Neural cell (in vitro differentiated cells): ENCODE measurements around the gene GXYLT2. TPM values are rescaled to one million over a fixed set of nuclear protein-coding genes. Genes with fewer than 3 reads are reported as not detected.

Experiments
- H2AFZ ChIP-seq: fragments of 200-600, 300-800 bp; sonication (generic), shearing (Covaris generic); 2 replicates; pipeline ENCODE4 v1.6.0; 2014; ENCODE audit warnings: low read depth, mild to moderate bottlenecking, antibody characterized with exemption, low read length, moderate library complexity
- H3F3A ChIP-seq: fragments of 200-600 bp; shearing (Covaris generic); 2 replicates; pipeline ENCODE4 v1.6.1; 2016; ENCODE audit warnings: mild to moderate bottlenecking, moderate library complexity, mixed read lengths, antibody characterized with exemption, low read length; ENCODE audit not compliant: insufficient read depth, poor library complexity, severe bottlenecking
- H3K27ac ChIP-seq: fragments of 200-600, 300-800 bp; sonication (generic), shearing (Covaris generic); 2 replicates; pipeline ENCODE4 v1.5.1; 2014; ENCODE audit warnings: mild to moderate bottlenecking, low read length, moderate library complexity
- H3K27me3 ChIP-seq: fragments of 300-800, 200-600 bp; sonication (generic), shearing (Covaris generic); 2 replicates; pipeline ENCODE4 v1.6.0; 2014; ENCODE audit warnings: mild to moderate bottlenecking, low read depth, low read length, moderate library complexity; ENCODE audit not compliant: insufficient read depth
- H3K36me3 ChIP-seq: fragments of 300-800, 200-600 bp; sonication (generic), shearing (Covaris generic); 2 replicates; pipeline ENCODE4 v1.5.1; 2014; ENCODE audit warnings: mild to moderate bottlenecking, antibody characterized with exemption, low read length, moderate library complexity; ENCODE audit not compliant: insufficient read depth
- H3K4me2 ChIP-seq: fragments of 300-800, 200-600 bp; sonication (generic), shearing (Covaris generic); 2 replicates; pipeline ENCODE4 v1.6.0; 2014; ENCODE audit warnings: mild to moderate bottlenecking, low read length
- H3K4me3 ChIP-seq: fragments of 300-800, 200-600 bp; sonication (generic), shearing (Covaris generic); 2 replicates; pipeline ENCODE4 v1.5.1; 2014; ENCODE audit warnings: mild to moderate bottlenecking, low read length, moderate library complexity
- H3K79me2 ChIP-seq: fragments of 200-600 bp; shearing (Covaris generic); replicated peaks from 2 replicates; pipeline ENCODE4 v1.6.0; 2014; ENCODE audit warnings: mild to moderate bottlenecking, low read length, moderate library complexity; ENCODE audit not compliant: insufficient read depth
- H3K9ac ChIP-seq: fragments of 300-800, 200-600 bp; sonication (generic), shearing (Covaris generic); 2 replicates; pipeline ENCODE4 v1.6.1; 2016; ENCODE audit warnings: mild to moderate bottlenecking, low read length, mixed read lengths
- H3K9me2 ChIP-seq: fragments of 200-600 bp; shearing (Covaris generic); 2 replicates; pipeline ENCODE4 v1.6.1; 2016; ENCODE audit warnings: mild to moderate bottlenecking, low read length, mixed read lengths; ENCODE audit not compliant: insufficient read depth
- H3K9me3 ChIP-seq: fragments of 200-600, 300-800 bp; sonication (generic), shearing (Covaris generic); 2 replicates; pipeline ENCODE4 v1.6.1; 2016; ENCODE audit warnings: mild to moderate bottlenecking, mixed run types, low read length, moderate library complexity, mixed read lengths
- H4K20me1 ChIP-seq: fragments of 200-600 bp; shearing (Covaris generic); 2 replicates; pipeline ENCODE4 v1.6.1; 2016; ENCODE audit warnings: mild to moderate bottlenecking, mixed run types; ENCODE audit not compliant: insufficient read depth
- EP300 ChIP-seq: fragments of 450-650 bp; conservative IDR thresholded peaks from 2 replicates; pipeline ENCODE4 v1.6.1; 2014; ENCODE audit warnings: antibody characterized with exemption, mild to moderate bottlenecking, moderate library complexity; ENCODE audit not compliant: poor library complexity, severe bottlenecking
- EZH2 ChIP-seq: fragments of 200-600, 300-800 bp; shearing (Covaris generic), sonication (generic); IDR thresholded peaks from 2 replicates; pipeline ENCODE4 v1.6.1; 2014; ENCODE audit warnings: antibody characterized with exemption, low read length, borderline replicate concordance, mild to moderate bottlenecking; ENCODE audit not compliant: insufficient read depth, poor library complexity, severe bottlenecking
- MXI1 ChIP-seq: fragments of 450-650 bp; conservative IDR thresholded peaks from 2 replicates; pipeline ENCODE4 v1.6.1; 2014; ENCODE audit warnings: antibody characterized with exemption, mild to moderate bottlenecking; ENCODE audit not compliant: poor library complexity, severe bottlenecking
- POLR2AphosphoS5 ChIP-seq: IDR thresholded peaks from 2 replicates; pipeline ENCODE4 v1.6.1; 2012
- RAD21 ChIP-seq: fragments of 450-650 bp; conservative IDR thresholded peaks from 2 replicates; pipeline ENCODE4 v1.6.1; 2014; ENCODE audit warnings: antibody characterized with exemption, mild to moderate bottlenecking, moderate library complexity
- REST ChIP-seq: IDR thresholded peaks from 2 replicates; pipeline ENCODE4 v1.6.1; 2012; ENCODE audit warnings: borderline replicate concordance
- SMC3 ChIP-seq: fragments of 450-650 bp; conservative IDR thresholded peaks from 2 replicates; pipeline ENCODE4 v1.6.1; 2014; ENCODE audit warnings: antibody characterized with exemption, mild to moderate bottlenecking, moderate library complexity; ENCODE audit not compliant: poor library complexity
- TAF1 ChIP-seq: IDR thresholded peaks from 2 replicates; pipeline ENCODE4 v1.6.1; 2012; ENCODE audit warnings: low read depth
- polyA plus RNA-seq: library from polyadenylated mRNA; depleted of rRNA; stranded (reverse); fragments of >200 nt; gene quantifications from 2 replicates; pipeline ENCODE4 v1.2.3, GENCODE V29; 2014
- TF ChIP-seq, protein P1 (sequence below): fragments of 450-650 bp; IDR thresholded peaks from 2 replicates; pipeline ENCODE4 v1.5.1; 2014; ENCODE audit warnings: antibody characterized with exemption, mild to moderate bottlenecking, moderate library complexity; ENCODE audit not compliant: poor library complexity, severe bottlenecking

GXYLT2 gene
- polyA plus RNA-seq, 1 donor from 2014 or later: 0.48 TPM

- Histone ChIP-seq H3K9me2 (no peaks in the 10 kb centered on the region), H4K20me1 (no peaks in the 10 kb centered on the region), H3K27ac (no peak overlapping the region), H3K4me3 (no peak overlapping the region), H3K79me2 (no peaks in the 10 kb centered on the region), H3K4me2 (no peak overlapping the region), H3K9ac (no peak overlapping the region), H3K36me3 (no peaks in the 10 kb centered on the region), H3K27me3 (no peaks in the 10 kb centered on the region), H3K9me3 (no peaks in the 10 kb centered on the region), H3F3A (no peaks in the 10 kb centered on the region), H2AFZ (no peak overlapping the region)
- TF ChIP-seq MXI1 (no peak), EZH2 (no peak), POLR2AphosphoS5 (no peak), EP300 (no peak), REST (no peak), SMC3 (no peak), RAD21 (no peak), TAF1 (no peak)
- TF ChIP-seq, protein P1, sequence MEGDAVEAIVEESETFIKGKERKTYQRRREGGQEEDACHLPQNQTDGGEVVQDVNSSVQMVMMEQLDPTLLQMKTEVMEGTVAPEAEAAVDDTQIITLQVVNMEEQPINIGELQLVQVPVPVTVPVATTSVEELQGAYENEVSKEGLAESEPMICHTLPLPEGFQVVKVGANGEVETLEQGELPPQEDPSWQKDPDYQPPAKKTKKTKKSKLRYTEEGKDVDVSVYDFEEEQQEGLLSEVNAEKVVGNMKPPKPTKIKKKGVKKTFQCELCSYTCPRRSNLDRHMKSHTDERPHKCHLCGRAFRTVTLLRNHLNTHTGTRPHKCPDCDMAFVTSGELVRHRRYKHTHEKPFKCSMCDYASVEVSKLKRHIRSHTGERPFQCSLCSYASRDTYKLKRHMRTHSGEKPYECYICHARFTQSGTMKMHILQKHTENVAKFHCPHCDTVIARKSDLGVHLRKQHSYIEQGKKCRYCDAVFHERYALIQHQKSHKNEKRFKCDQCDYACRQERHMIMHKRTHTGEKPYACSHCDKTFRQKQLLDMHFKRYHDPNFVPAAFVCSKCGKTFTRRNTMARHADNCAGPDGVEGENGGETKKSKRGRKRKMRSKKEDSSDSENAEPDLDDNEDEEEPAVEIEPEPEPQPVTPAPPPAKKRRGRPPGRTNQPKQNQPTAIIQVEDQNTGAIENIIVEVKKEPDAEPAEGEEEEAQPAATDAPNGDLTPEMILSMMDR: no peak
Measured at GRCh38 chr3:72977060-72977808, 89.4 kb downstream of the GXYLT2 start.

- no peaks in the 10 kb centered on the region for H3K27me3 ChIP-seq
- no peak overlapping the region for H3K4me3 ChIP-seq
- no peak for TF ChIP-seq RAD21
- TF ChIP-seq SMC3: no peak
- no peak for TF ChIP-seq TAF1
- TF ChIP-seq EZH2: no peak
- H3F3A ChIP-seq: no peaks in the 10 kb centered on the region
- H3K36me3 ChIP-seq: no peaks in the 10 kb centered on the region
- H3K27ac ChIP-seq: no peak overlapping the region
- no peak overlapping the region for H3K4me2 ChIP-seq
- no peak overlapping the region for H2AFZ ChIP-seq
- H3K9ac ChIP-seq: no peak overlapping the region
- no peaks in the 10 kb centered on the region for H3K9me3 ChIP-seq
- no peaks in the 10 kb centered on the region for H3K79me2 ChIP-seq
- no peaks in the 10 kb centered on the region for H3K9me2 ChIP-seq
- no peaks in the 10 kb centered on the region for H4K20me1 ChIP-seq
Measured at GRCh38 chr3:72982609-72983366, 94.9 kb downstream of the GXYLT2 start.
